Stimulated activated CD4-positive, alpha-beta T cell treated with anti-CD3 and anti-CD28 coated beads, Interleukin-12 subunit alpha, Interleukin-12 subunit beta, amount 100 ng/mL, for 24 hours (primary cell): Measurements from ENCODE around the gene CDRT4.
"Not testable (repeated sequence)": the region's sequence is repeated elsewhere in the genome, so short reads cannot be mapped to it uniquely, and the experiment has no call there.

ENCODE experiments used
- DNase-seq, 2 experiments: peaks; one replicate each; pipeline ENCODE4 v3.0.0-alpha.2; 2020; ENCODE audit warnings: low read depth in 2 of 2

Gene CDRT4

DNA sequence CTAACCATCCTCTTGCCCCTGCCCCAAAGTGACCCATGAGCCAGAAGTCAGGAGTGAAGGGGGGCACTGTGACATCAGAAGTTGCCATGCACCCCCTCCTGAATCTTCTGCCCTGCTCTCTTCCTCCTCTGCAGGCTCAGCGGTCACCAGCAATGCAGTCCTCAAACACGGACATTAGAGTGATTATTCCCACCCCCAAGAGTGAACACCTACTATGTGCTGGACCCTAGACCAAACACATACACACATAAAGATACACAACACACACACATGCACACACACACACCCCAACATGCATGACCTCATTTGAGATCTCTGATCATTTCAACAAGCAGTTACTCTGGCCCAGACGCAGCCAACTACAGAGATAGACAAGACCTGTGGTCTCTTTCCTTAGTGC lies at the start of gene CDRT4:
CDRT4 (minus strand) TSS at position 30 of the 400 bp plus-strand sequence. CDS start 27,383 bp downstream, outside the sequence.
- DNase-seq = no peak

DNA sequence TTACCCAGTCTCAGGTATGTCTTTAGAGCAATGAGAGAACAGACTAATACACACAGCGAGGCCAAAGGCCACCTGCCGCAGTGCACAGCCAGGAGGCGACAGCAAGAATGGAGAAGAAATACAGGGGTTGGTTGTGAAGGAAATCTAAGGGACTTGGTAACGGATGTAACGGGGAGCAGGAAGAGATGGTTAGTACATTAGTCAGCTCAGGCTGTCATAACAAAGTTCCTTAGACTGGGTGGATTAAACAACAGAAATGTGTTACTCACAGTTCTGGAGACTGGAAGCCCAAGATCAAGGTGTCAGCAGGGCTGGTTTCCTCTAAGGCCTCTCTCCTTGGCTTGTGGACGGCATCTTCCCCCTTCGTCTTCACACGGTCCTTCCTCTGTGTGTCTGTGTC lies 48.7 kb upstream of the CDRT4 start:
- DNase-seq = no peak

DNA sequence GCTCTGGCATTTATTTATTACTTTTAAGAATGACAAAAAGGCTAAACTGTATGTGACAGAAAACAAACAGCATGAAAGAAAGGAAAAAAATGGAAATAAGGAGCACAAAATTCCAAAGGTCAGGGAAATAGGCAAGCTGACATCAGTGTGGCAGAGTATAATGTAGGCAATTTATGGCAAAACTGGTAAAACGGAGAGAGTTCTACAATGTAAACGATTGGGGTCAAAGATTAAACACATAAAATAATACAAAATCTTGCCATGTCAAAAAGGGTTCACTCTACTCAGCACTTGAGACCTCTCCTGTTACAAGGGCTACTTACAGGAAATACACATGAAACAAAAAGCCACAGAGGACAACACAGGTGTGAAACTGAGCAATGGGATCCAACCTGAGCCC lies 47.0 kb upstream of the CDRT4 start:
- no peak for DNase-seq

DNA sequence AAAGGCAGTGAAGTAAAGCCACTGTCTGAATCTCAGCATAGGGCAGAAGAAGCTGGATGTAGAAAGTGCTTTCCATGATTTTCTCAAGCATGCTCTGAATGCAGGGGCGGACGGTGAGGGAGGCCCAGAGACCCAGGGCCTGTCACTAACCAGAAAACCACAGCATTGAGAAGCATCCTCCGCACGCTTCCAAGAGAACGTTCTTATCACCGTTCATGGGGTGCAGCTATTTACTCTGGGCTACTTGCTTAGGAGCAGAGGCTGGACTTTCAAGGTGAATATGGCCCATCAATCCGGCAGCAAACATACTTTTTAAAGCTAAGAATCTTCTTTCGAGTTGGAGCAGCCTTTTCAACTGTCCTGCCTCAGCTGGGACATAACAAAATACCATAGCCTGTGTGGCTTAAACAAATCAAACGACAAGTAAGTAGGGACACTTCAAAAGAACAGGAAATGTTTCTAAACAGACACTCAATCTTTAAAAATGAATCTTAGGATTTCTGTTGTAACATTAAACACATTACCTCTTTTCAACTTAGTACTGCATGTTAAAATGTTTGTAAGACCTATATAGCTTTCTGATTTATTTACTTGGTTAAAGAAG lies 46.5 kb upstream of the CDRT4 start:
- no peak for DNase-seq

DNA sequence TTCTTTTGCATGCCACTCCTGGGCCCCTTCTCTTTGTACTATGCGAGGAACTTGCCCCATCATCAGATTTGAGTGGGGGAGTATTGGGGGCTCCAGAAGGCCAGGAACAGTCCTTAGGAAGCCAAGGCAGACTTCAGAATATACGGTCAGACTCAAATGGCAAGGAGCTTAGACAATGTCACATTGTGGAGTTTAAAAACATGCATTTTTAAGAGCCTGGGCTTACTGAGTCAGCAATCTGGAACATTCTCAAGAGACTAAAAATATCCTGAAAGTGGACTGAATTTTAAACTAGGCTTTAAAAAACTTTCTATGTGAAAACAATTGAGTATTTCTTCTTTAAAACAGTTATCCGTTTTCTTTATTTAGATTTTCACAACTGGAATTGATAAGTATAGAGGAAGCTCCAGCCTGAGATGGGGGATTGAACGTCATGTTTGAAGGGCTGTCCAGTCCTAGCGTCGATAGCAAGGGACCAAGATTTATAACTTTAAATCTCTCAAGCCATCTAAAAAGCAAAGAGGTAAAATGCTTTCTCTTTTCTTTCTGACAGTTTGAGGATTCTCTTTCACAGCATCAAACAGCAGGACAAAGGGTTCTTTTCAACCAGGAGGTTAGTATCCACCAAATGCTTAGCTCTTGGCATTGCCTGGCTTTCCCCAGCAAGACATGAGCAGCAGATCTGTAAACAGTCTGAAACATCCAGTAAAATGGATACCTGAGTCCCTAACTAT lies 45.8 kb upstream of the CDRT4 start:
- DNase-seq = no peak

DNA sequence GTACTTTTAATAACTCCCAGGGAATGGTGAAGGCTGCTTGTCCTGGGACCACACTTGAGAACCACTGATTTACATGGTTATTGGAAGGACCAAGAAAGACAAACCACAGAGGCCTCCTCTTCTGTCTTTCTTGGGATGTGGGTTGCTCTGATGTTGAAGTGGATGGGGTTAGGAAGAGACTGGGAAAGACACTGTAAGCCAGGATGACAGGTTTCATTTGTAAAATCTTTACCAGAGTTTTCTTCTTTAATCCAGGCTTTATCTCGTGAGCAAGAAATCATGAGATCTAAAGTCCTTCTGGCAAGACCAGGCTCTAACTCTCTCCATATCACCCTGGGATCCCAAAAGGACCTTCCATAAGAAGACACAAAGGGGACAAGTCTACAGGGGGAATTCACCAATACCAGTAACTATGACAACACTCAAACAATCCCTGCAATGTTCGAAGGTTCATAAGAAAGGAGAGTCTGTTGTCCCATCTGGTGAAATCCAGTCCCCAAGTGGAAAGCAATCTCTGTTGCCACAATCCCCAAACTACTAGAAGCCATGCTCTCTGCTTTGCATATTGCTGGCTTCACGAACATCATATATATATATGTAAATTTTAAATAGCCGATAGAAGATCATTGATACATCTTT lies 44.8 kb upstream of the CDRT4 start:
- no peak for DNase-seq

DNA sequence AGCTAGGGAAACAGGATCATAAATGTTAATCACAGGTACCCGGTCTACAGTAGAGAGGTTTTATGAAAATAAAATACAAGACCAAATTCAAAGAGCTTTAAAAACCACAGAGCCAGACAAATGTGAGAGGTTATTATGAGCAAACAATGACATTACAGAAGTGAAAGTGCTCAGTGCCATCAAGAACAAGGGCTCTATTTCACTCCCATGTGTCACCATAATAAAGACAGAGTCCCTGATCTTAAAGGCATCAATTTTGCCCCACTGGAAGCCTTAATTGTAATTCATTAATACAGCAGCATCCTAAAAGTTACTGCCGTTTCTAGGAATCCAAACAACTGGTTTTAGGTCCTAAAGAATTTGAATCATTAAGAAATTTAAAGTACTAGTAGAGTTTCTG lies 43.7 kb upstream of the CDRT4 start:
- DNase-seq = no peak

DNA sequence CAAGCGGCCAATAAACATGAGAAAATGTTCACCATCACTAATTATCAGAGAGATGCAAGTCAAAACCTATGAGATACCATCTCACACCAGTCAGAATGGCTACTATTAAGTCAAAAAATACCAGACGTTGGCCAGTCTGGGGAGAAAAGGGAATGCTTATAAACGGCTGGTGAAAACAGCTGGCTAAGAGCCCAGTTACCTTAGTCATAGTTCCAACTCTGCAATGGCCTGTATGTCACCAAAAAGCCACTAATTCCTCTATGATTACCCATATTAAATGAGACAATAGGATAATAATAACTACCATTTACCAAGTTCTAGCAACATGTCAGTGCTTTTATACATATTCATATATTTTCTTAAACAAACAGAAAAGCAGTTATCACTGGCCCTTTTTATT lies 42.9 kb upstream of the CDRT4 start:
- no peak for DNase-seq

DNA sequence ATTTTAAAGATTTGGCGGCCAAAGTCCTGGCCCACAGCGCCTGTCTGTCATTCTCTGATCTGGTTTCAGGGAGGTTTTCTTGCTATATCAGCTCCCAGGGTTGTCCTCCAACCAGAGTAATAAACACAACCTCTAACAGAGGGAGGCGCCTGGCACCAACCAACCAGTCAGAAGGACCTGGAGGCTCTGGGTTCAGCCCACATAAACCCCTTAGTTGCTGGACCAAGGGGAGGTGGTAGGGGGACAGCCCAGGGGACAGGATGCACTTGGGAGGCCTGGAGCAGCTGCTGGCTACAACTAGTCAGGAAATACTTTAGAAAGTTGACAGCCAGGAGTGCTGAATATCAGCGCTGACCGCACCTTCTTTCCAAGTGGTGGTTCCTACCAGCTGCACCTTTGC lies 41.7 kb upstream of the CDRT4 start:
- DNase-seq = no peak

DNA sequence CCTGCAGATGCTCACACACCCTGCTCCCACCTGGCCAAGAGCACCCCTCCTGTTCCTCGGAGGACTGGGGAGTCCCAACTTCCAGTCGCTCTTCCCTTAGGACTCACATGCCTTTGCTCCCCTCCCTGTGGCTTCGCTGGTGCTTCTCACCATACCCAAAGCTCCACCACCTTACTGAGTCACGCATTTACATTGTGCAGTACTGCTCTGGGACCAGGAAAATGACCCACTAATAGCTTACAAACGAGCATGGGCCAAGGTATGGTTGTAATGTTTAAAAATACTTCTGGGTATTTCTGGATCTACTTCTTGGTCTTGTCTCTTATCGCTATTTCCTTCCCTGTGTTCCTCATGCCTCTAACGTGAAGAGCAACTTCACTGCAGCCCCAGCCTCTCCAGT lies 41.0 kb upstream of the CDRT4 start:
- no peak for DNase-seq

DNA sequence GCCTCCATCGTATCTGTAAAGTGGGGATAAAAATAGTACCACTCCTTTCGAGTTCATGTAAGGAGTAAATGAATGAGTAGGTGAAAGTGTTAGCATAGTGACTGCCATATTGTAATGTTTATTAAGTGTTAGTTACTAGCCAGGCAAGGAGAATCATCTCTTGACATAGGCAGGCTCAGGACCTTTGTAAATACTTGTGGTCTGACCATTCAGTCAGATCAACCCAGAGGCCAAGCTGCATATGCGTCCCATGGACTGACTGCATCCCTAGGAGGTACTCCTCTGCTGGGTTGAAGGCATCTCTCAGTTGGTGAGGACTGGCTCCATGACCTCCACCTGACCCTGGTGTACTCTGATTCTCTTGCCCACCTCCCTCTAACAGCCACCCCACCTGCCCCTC lies 40.5 kb upstream of the CDRT4 start:
- no peak for DNase-seq

DNA sequence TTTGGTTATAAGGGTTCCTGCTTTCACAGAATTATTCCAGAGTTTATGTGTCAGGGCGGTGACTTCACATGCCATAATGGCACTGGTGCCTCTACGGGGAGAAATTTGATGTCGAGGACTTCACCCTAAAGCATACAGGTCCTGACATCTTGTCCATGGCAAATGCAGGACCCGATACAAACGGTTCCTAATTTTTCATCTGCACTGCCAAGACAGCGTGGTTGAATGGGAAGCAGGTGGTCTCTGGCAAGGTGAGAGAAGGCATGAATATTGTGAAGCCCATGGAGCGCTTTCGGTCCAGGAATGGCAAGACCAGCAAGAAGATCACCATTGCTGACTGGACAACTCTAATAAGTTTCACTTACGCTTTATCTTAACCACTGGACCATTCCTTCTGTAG lies 39.6 kb upstream of the CDRT4 start:
- no peak for DNase-seq

DNA sequence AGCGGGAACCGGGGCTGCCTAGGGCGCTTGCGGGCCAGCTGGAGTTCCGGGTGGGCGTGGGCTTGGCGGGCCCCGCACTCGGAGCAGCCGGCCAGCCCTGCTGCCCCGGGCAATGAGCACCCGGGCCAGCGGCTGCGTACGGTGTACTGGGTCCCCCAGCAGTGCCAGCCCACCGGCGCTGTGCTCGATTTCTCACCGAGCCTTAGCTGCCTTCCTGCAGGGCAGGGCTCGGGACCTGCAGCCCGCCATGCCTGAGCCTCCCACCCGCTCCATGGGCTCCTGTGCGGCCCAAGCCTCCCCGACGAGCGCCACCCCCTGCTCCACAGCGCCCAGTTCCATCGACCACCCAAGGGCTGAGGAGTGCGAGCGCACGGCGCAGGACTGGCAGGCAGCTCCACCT lies 38.3 kb upstream of the CDRT4 start:
- DNase-seq = not testable (repeated sequence)

DNA sequence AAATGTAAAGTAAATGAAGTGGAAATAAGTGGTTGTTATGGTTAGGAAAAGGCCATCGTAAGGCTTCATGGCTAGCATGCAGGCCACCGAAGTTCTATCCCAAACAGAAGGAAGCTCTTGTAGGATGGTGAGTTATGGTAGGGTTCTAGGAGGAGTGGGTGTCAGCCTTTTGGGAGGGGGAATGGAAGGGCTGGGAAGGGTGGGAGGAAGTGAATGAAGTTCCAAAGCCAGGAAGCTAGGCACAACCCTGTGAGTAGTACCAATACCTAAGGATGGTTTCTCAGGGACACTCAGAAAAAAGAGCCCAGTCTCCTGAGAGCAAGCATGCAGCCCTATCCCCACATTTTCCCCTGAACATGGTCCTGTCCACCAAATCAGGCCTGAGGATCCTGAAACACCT lies 36.3 kb upstream of the CDRT4 start:
- no peak for DNase-seq

DNA sequence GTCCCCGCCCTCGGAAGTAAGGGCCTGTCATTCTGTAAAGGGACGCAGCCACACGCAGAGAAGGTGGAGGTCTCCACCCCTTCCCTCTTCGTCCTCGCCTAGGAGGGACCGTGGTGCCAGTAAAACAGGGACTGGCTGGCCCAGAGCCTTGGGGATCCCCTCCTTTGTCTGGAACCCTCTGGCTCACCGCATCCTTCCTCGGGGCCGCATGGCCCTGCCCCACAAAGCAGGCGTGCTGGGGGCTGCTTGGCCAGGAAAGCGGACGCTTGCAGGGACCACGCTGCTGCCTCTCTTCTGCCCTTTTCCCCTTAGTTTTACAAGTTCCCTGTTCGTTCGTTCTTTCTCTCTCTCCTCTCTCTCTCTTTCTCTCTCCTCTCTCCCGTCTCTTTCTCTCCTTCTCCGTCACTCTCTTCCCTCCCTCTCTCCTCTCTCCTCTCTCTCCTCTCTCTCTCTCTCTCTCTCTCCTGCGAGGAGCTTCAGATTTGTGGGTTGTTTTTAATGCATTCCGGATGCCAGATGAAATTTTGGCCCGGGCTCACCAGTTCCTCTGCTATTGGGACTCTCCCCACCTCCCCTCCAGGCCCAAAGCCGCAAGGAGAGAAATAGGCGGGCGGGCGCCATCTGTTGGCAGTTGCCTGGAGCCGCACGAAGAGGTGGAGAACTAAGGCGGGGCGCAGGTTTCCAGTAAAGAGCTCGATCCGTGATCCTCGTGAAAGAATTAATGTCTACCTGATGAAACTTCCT lies 35.1 kb upstream of the CDRT4 start:
- peak; percentile 62 to 76 for DNase-seq

DNA sequence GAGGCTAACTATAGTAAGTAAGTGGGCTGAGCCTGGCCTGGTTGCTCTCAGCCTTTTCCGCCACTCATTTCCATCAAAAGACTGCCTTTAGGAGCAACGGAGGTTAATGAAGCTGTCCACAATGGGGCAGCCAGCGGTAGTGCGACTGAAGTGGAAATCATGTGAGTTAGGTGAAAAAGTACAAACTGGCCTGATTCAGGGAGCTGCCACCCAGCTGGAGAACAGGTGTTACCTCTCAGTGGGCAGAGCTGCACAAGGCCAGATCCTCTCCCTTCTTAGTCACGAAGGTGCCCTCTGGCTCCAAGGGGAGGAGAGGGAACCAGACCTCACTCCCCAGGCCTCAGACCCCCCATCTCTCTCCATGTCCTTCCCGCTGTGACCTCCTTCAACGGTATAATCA lies 34.4 kb upstream of the CDRT4 start:
- DNase-seq = no peak

DNA sequence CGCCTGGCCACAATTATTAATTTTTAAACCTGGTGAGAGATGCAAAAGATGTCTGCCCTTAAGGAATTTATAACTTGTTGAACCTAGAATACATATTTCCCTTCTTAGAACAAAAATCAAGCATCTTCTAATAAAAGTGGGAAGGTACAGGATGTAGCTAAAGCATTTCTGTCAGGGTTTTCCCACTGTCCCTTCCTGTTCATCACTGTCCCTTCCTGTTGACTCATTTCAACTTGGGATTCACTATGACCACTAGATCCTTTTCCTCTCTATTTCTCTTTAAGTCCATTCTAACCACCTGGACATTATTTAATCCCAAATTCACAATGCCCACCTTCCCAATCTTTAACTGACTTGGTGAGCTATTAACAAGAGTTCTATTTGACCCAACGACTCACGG lies 33.9 kb upstream of the CDRT4 start:
- no peak for DNase-seq

DNA sequence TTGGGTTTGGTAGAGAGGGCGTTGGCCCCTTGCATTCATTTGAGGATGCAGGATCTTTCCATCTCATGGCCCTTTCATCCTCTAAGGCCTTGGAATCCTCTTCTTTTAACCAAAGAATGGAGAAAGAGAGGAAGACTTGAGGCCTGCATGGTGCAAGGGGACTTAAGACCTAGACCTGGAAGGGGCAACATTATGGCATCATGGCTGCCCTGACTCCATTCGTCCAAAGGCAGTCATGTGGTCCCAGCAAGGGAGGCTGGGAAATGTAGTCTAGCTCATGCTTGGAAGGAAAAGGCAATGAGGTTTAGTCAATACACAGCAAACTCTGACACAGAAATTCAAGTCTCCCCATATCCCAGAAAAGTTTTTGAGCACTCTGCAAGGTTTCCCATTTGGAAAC lies 30.7 kb upstream of the CDRT4 start:
- DNase-seq = no peak

DNA sequence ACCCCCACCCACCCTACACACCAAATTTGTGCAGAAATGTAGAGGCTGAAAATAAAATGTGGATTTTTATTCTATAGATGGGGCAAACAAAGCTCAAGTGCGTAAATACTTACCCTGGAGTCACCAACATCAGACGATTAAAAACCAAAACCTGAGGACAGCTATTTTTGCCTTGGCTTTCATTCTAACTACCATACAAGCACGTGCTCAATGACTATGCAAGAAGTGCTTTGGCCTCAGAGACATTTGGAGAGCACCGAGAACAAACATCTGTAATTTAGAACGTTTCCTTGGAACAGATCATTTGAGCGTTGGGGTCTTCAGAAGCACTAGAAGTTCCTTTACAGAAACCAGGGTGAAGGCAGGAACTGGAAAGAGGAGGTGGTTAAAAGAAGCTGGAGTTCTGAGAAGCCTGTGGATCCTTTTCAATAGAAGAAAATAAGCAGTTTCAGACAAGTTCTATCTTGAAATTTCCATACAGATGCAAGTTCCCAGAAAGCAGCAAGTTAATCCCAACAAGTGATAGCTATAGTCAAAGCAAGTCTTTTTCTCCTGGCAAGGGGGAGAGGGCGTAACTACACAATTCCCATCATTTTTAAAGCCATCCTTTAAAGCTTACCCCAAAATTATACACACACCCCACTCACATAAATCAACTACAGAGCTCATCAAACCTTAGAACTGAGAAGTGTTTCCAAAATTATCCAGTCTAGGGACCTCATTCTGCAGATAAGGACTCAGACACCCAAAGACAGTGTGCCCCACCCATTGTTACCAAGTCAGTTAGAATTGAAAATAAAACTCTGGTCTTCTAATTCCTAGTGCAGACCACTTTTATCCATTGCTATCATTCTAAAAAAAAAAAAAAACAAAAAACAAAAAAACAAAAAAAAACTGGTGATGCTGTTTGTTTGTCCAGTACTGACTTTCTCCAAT lies 29.6 kb upstream of the CDRT4 start:
- DNase-seq = no peak

DNA sequence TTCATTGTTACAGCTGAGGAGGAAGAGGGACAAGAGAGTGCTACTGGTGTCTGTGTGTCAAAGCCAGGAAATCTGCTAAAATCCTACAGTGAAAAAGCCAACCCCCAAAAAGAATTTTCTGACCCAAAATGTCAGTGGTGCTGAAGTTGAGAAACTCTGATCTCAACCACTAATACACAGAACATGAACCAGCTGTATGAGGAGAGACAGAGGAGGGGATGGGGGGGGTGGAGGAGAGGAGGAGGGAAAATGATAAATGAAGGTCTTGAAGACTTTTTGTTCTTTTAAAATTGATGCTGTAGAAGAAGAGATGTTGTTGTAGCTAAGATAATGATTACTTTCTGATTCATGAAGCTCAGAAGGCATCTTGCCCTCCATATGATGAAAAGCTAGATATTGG lies 27.4 kb upstream of the CDRT4 start:
- no peak for DNase-seq

DNA sequence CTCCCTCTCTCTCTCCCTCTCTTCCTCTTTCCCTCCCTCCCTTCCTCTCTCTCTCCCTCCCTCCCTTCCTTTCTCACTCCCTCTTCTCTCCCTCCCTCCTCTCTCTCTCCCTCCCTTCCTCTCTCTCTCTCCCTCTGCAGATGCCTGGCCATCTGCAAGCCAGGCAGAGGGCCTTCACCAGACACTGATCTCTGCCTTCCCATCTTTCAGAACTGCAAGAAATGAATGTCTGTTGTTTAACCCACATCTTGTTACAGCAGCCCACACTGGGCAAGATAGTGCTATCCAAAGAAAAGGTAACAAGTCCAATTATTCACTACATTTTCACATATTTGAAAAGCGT lies 26.2 kb upstream of the CDRT4 start:
- no peak for DNase-seq
